RWPE1 (cell line): ENCODE data around the gene VPS26A.

Experiments used
- CTCF ChIA-PET: fragments of 350-600 bp; sonication (Branson Sonifier 250); formaldehyde crosslinking; extraction: SDS; loops from one replicate; lab custom pipeline; 2021; lab: Yijun Ruan, JAX
- POLR2A ChIA-PET: fragments of 400-600 bp; formaldehyde crosslinking; extraction: SDS; loops from one replicate; lab custom pipeline; 2020; ENCODE audit warnings: antibody characterized with exemption; ENCODE audit not compliant: low non-redundant PET; lab: Yijun Ruan, JAX
- DNase-seq: peaks from one replicate; pipeline ENCODE4 v3.0.0; 2012; ENCODE audit warnings: low spot score
- H3K27ac ChIP-seq: fragments of 450-650 bp; 2 replicates; pipeline ENCODE4 v1.5.1; 2017
- CTCF ChIP-seq: fragments of 450-650 bp; conservative IDR thresholded peaks from 2 replicates; pipeline ENCODE4 v1.5.1; 2017; ENCODE audit warnings: low read depth, mild to moderate bottlenecking

Gene VPS26A

GRCh38 chr10:69201045-69201444 lies 77.1 kb downstream of the VPS26A start:
- no peak for TF ChIP-seq CTCF
- DNase-seq = no peak
- ChIA-PET POLR2A (no interaction called here), CTCF (no interaction called here)
- H3K27ac ChIP-seq = no peak overlapping the region

GRCh38 chr10:69202332-69202731 lies 78.4 kb downstream of the VPS26A start:
- CTCF ChIA-PET = no interaction called here
- POLR2A ChIA-PET = no interaction called here
- no peak overlapping the region for H3K27ac ChIP-seq
- DNase-seq = no peak
- TF ChIP-seq CTCF = no peak

- no peak overlapping the region for H3K27ac ChIP-seq
- CTCF ChIA-PET = interaction anchor here (0.7 kb wide), 1 partner anchor 24 kb away, joined by 3 read pairs; no protein-coding TSS in a partner anchor
- TF ChIP-seq CTCF = no peak
- POLR2A ChIA-PET = no interaction called here
- DNase-seq = no peak
Measured at GRCh38 chr10:69208761-69209160, 84.8 kb downstream of the VPS26A start.

- TF ChIP-seq CTCF = no peak
- no peak overlapping the region for H3K27ac ChIP-seq
- DNase-seq = no peak
- ChIA-PET POLR2A (no interaction called here), CTCF (no interaction called here)
Measured at GRCh38 chr10:69209787-69210484, 86.0 kb downstream of the VPS26A start.

GRCh38 chr10:69211104-69211503 lies 87.1 kb downstream of the VPS26A start:
- ChIA-PET POLR2A (no interaction called here), CTCF (interaction anchor here (0.9 to 1.1 kb wide), 2 partner anchors 17 to 184 kb away, joined by 3 read pairs; no protein-coding TSS in a partner anchor)
- no peak overlapping the region for H3K27ac ChIP-seq
- DNase-seq = no peak
- TF ChIP-seq CTCF = no peak

- DNase-seq = no peak
- CTCF ChIA-PET = interaction anchor here (0.5 to 1.1 kb wide), 2 partner anchors 17 to 424 kb away, joined by 3 to 5 read pairs; no protein-coding TSS in a partner anchor
- POLR2A ChIA-PET = no interaction called here
Measured at GRCh38 chr10:69211524-69211923, 87.5 kb downstream of the VPS26A start.

More at GRCh38 chr10:69211524-69211923, 87.5 kb downstream of the VPS26A start:
- no peak for TF ChIP-seq CTCF
- no peak overlapping the region for H3K27ac ChIP-seq
